ENCODE measurements around the gene FAM217A. TPM values are rescaled to one million over a fixed set of nuclear protein-coding genes. Genes with fewer than 3 reads are reported as not detected.

Gene FAM217A
- total RNA-seq, 4 donors from 2014 or later = not detected

GRCh38 chr6:4057036-4057435 is 21.9 kb downstream of the FAM217A start:
- H3K36me3 ChIP-seq = peaks cover 63 to 95% (median 87%) of the 10 kb centered on the region in 4 donors
- H3K4me1 ChIP-seq = peaks cover 7 to 12% (median 9%) of the 10 kb centered on the region in 4 donors
- DNase-seq (ENCODE audit: extremely low spot score) = no peak
- H3K27me3 ChIP-seq = no peaks in the 10 kb centered on the region
- WGBS = 97% methylated on average over 2 of the region's 2 CpGs
- no peak overlapping the region for H3K4me3 ChIP-seq
- no peaks in the 10 kb centered on the region for H3K9me3 ChIP-seq
- intact Hi-C loops (cut with DNase I) = no loop called here
- no peak overlapping the region for H3K27ac ChIP-seq (replicated peaks in 1 of 4)
- TF ChIP-seq POLR2AphosphoS5 (IDR thresholded peaks at IDR 0.05) = no peak
- TF ChIP-seq, protein P1, sequence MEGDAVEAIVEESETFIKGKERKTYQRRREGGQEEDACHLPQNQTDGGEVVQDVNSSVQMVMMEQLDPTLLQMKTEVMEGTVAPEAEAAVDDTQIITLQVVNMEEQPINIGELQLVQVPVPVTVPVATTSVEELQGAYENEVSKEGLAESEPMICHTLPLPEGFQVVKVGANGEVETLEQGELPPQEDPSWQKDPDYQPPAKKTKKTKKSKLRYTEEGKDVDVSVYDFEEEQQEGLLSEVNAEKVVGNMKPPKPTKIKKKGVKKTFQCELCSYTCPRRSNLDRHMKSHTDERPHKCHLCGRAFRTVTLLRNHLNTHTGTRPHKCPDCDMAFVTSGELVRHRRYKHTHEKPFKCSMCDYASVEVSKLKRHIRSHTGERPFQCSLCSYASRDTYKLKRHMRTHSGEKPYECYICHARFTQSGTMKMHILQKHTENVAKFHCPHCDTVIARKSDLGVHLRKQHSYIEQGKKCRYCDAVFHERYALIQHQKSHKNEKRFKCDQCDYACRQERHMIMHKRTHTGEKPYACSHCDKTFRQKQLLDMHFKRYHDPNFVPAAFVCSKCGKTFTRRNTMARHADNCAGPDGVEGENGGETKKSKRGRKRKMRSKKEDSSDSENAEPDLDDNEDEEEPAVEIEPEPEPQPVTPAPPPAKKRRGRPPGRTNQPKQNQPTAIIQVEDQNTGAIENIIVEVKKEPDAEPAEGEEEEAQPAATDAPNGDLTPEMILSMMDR (IDR thresholded peaks at IDR 0.05) = no peak
- no peak for TF ChIP-seq EP300 (IDR thresholded peaks at IDR 0.05)
- no peak for TF ChIP-seq POLR2A (IDR thresholded peaks at IDR 0.05; ENCODE audit: low read depth)

DNA sequence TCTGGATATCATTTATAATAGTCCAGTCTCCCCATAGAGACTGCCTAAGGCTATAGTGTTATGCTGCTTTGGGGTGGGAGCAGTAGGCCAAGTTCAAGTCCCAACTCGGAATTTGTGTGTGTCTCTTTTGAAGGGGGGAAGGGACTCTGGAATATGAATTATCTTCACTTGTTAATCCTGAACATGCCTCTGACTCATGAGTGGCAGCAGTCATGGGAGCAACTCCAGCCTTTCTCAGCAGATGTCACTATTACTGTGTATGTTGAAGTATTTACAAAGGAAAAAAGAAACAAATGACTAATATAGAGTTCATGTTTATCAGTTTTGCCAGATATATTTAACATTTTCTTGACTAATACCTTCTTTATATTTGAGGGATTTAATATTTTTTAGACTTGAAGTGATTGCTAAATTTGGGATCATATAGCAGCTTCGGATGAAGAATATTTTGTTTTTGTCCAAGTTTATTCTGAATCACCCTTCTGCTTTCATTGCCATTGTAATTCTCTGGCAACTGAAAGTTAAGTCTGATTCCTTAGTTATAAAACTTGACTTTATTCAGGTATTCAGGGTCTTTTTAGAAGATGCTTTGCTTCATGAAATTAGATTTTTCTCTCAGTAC is 23.4 kb downstream of the FAM217A start:
- no peak overlapping the region for H3K4me3 ChIP-seq
- H3K36me3 ChIP-seq = peaks cover 58 to 95% (median 89%) of the 10 kb centered on the region in 4 donors
- H3K27ac ChIP-seq (replicated peaks in 1 of 4) = peak overlapping the region in 1 of 4 donors; percentile 4
- no peaks in the 10 kb centered on the region for H3K27me3 ChIP-seq
- H3K9me3 ChIP-seq = no peaks in the 10 kb centered on the region
- no peak for TF ChIP-seq POLR2A (IDR thresholded peaks at IDR 0.05; ENCODE audit: low read depth)
- TF ChIP-seq, protein P1 (IDR thresholded peaks at IDR 0.05) = peak; percentile 27 to 43 (median 43)
- intact Hi-C loops (cut with DNase I) = loop anchor here (2.0 kb wide), 1 partner anchor 99 kb away; no protein-coding TSS in a partner anchor
- DNase-seq (ENCODE audit: extremely low spot score) = no peak
- peaks cover 7 to 12% (median 9%) of the 10 kb centered on the region in 4 donors for H3K4me1 ChIP-seq
- WGBS = 38% methylated on average over 2 of the region's 2 CpGs

DNA sequence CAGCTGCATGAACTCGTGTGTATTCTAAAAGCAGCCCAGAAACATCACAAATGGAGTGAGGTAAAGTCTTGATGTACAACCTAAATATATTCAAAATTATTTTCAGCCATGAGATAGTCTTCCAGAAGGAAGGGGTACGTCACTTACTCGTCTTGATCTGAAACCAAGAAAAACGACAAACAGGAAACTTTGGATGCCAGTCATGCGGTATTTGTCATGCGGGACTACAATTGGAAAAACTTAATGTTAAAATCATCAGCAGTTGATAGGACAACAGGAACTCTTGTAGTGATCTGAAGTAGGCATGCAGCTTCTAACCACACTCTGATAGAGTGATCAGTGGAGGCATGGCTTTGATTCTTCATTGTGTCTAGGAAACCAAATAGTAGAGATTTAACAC is 29.7 kb downstream of the FAM217A start:
- H3K4me1 ChIP-seq = no peaks in the 10 kb centered on the region
- H3K27ac ChIP-seq (replicated peaks in 1 of 4) = no peak overlapping the region
- H3K36me3 ChIP-seq = peaks cover 39 to 99% (median 80%) of the 10 kb centered on the region in 4 donors
- 86% methylated on average over 6 of the region's 6 CpGs for WGBS
- TF ChIP-seq EP300 (IDR thresholded peaks at IDR 0.05) (no peak), POLR2AphosphoS5 (IDR thresholded peaks at IDR 0.05) (no peak), POLR2A (IDR thresholded peaks at IDR 0.05; ENCODE audit: low read depth) (no peak)
- TF ChIP-seq, protein P1 (IDR thresholded peaks at IDR 0.05) = no peak
- H3K27me3 ChIP-seq = no peaks in the 10 kb centered on the region
- no peak overlapping the region for H3K4me3 ChIP-seq
- no peaks in the 10 kb centered on the region for H3K9me3 ChIP-seq
- DNase-seq (ENCODE audit: extremely low spot score) = no peak
- intact Hi-C loops (cut with DNase I) = no loop called here

- intact Hi-C loops (cut with DNase I) = no loop called here
- Histone ChIP-seq H3K4me3 (no peak overlapping the region), H3K4me1 (peaks cover 0 to 10% (median 3%) of the 10 kb centered on the region in 4 donors), H3K27me3 (no peaks in the 10 kb centered on the region), H3K9me3 (no peaks in the 10 kb centered on the region), H3K36me3 (peaks cover 51 to 93% (median 82%) of the 10 kb centered on the region in 4 donors), H3K27ac (replicated peaks in 1 of 4) (no peak overlapping the region)
- no peak for TF ChIP-seq POLR2AphosphoS5 (IDR thresholded peaks at IDR 0.05)
- TF ChIP-seq, protein P1 (IDR thresholded peaks at IDR 0.05) = no peak
- TF ChIP-seq EP300 (IDR thresholded peaks at IDR 0.05) = no peak
- TF ChIP-seq POLR2A (IDR thresholded peaks at IDR 0.05; ENCODE audit: low read depth) = no peak
- DNase-seq (ENCODE audit: extremely low spot score) = no peak
These were observed 37.5 kb downstream of the FAM217A start for GRCh38 chr6:4041480-4041879.

GRCh38 chr6:4039348-4039747 is 39.6 kb downstream of the FAM217A start:
- H3K9me3 ChIP-seq = no peaks in the 10 kb centered on the region
- WGBS = 73% methylated on average over 1 of the region's 1 CpG
- no peaks in the 10 kb centered on the region for H3K27me3 ChIP-seq
- TF ChIP-seq, protein P1 (IDR thresholded peaks at IDR 0.05) = no peak
- H3K27ac ChIP-seq (replicated peaks in 1 of 4) = no peak overlapping the region
- no peak for DNase-seq (ENCODE audit: extremely low spot score)
- H3K36me3 ChIP-seq = peaks cover 48 to 73% (median 70%) of the 10 kb centered on the region in 4 donors
- H3K4me1 ChIP-seq = peaks cover 0 to 20% (median 15%) of the 10 kb centered on the region in 4 donors
- no peak overlapping the region for H3K4me3 ChIP-seq
- intact Hi-C loops (cut with DNase I) = no loop called here

Measured in esophagus muscularis mucosa (tissue), 4 donors.